NAMALWA (cell line): Measurements from ENCODE around the gene CHD3.

Experiments used
- DNase-seq: peaks from one replicate; pipeline ENCODE4 v3.0.0-alpha.2; 2015; ENCODE audit warnings: low spot score

Gene CHD3

DNA sequence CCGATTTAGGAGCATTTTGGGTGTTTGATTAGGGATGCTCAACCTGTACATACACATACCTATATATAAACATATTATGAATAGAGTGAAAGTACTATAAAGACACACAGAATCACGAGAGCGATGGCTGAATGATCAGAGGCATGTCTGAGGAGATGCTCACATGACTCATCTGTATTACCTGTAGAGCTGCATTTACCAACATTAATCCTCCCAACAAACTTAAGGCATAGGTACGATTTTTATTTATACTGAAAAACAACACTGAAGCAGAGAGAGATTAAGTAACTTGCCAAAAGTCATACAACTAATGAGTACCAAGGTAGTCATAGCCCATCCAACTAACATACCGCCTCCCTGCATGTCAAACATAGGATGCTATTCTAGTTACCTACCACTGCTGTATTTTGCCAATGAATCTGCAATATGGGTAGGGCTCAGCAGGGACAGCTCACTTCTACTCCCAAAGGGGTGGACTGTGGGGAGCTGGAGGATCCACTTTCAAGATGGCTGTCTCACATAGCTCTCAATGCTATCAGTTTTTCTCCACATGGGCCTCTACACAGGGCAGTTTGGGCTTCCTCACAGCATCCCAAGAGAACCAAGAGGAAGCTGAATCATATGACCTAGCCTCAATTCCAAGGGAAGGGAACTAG is 23.5 kb upstream of the CHD3 start:
- no peak for DNase-seq

DNA sequence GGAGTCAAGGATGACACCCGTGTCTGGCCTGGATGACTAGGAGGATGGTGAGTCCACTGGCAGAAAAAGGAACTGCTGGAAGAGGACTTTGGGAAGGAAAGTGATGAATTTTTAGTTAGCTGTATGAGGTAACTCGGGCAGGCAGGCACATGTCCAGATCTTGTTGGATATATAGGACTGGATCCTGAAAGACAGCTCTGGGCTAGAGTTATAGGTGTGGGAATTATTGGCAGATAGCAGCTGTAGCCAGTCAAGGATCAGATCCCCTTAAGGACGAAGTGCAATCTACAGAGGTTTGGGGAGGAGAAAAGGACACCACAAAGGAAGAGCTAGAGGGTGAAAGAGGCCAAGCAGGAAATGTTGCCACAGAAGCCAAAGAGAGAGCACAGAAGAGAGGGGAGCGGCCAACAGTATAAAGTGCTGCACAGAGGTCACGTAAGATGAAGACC is 20.7 kb upstream of the CHD3 start:
- no peak for DNase-seq

DNA sequence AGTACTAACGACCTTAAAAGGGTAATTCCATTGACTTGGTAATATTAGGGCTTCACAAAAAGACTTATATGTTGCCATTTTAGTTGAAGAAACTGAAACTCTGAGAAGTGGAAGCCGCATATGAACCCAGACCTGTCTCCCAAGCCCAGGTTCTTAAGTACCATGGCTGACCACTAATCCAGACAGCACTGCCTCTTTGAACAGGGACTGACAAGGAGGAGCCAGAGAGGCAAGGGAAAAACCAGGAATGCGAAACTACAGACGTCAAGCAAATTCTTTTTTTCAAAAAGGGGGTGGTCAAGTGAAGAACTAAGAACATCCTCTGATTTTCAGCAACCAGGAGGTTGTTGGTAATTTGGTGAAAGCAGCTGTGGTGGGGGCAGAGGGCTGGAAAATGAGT is 15.5 kb upstream of the CHD3 start:
- no peak for DNase-seq

DNA sequence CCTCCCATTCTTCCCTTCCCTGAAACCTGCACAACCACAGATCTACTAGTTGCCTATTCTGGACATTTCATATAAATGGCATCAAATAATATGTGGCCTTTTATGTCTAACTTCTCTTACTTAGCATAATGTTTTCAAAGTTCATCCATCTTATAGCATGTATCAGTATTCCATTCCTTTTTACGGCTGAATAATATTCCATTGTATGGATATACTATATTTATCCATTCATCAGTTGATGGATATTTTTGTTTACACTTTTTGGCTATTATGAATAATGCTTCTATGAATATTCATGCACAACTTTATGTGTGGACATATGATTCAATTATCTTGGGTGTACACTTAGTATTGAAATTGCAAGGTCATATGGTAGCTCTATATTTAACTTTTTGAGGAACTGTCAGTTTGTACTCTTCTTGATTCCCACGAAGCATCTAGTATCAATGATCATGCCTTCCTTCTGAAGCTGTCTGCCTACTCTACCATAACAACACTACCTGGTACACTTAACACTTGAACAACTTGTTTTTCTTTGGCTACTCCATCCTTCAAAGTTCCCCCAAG is 12.7 kb upstream of the CHD3 start:
- no peak for DNase-seq

DNA sequence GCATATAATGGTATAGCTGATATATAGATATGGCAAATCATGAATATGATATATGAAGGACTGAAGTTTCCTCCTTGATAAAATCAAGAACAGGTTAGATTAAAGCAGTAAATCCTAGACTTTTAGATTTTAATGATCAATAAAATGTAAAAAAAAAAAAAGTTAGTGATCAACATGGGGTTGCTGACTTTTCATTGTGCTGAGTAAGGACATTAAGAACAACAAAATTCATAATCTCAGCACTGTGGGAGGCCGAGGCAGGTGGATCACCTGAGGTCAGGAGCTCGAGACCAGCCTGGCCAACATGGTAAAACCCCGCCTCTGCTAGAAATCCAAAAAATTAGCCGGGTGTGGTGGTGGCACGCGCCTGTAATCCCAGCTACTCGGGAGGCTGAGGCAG is 10.4 kb upstream of the CHD3 start:
- DNase-seq, result no peak

DNA sequence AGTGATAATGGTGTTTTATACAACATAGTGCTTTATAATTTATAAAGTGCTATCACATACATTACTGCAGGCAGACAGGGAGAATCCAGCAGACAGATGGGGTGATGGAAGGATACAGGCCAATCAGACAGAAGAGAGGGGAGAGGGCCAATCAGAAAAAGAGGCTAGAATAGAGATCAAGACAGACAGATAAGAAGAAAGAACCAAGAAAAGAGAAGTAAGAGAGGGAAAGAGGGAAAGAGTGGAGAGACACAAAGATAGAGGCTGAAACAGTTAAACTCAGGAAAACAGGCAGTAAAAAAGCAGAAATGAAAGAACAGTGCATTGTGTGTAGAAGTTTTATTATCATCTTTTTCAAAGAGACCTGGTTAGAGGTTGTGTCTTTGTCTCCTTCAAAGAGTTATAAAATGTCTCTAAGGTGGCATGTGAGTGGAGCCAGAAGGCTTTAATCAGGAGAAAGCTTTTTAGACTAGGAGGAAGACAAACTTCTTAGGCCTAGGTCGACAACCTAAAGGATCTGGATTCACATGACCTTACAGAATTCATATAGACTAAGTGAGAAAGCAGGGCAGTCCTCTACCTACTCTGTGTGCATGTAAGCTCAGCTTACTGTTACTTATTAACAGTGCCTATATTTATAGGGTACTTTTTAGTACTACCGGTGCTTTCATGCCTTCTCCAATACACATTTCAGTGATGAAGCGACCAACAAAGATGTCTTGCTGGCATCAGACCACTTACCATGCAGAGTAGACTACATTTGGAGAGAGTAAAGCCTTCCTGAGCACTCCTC is 8.3 kb upstream of the CHD3 start:
- no peak for DNase-seq

- no peak for DNase-seq
These were observed 7.1 kb upstream of the CHD3 start for GRCh38 chr17:7881276-7882054.

DNA sequence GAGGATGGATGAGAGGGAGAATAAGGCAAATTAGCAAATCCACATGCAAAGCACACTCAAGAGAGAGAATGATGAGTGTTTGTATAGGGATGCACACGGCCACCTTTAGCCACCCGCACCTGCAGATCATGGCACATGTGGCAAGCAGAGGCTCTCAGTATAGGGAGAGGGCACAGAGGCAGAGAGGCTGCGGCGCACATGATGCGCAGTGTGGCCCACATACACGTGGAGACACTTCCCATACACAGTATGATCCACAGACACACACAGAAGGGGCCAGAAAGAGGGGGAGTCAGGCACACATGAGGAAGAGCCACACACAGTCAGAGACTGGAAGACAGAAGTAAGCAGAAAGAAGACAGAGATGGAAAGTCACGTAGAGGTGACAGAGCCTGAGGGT is 6.5 kb upstream of the CHD3 start:
- no peak for DNase-seq

DNA sequence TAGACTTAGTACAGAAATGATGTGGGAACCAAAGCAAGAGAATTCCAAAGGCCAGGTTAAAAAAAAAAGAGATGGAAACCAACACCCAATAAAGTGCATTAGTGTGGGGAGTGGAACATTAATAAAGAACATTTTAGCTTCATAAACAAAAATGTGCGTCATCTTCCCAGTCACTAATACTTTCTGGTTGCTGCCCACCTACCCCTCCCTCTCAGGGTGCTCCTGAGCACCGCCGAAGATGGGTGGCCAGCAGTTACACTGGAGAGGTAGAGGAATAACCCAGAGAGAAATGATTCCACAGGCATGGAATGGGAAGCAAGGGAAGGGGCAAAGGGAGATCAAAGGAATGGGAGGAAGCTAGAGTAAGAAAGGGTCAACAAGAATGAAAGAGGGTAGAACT is 6.0 kb upstream of the CHD3 start:
- no peak for DNase-seq

GRCh38 chr17:7883781-7884386 is 4.7 kb upstream of the CHD3 start:
- peak; percentile 24 for DNase-seq

DNA sequence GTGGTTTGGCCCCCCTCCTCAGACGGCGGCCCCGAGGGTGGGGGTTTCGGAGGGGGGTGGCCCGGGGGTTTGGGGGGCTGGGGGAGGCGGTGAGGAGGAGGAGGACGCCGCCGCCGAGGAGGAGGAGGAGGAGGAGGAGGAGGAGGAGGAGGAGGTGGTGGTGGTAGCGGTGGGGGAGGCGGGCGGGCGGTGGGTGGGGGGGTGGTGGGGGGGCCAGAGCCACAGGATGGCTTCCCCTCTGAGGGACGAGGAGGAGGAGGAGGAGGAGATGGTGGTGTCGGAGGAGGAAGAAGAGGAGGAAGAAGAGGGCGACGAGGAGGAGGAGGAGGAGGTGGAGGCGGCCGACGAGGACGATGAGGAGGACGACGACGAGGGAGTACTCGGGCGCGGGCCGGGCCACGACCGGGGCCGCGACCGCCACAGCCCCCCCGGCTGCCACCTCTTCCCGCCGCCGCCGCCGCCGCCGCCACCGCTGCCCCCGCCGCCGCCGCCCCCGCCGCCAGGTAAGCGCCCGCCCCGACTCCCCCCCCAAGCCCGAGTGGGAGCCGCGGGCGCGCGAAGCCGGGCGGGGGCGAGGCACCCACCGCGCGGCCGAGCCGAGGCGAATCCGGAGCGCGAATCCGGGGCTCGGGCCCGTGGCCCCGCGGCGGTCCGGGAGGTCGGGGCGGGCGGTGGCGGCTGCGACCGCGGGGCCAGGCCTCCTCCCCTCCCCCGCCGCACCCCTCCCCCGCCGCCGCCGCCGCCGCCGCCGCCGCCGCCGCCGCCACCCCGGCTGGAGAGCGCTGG is 3.8 kb upstream of the CHD3 start:
- peak; percentile 11 for DNase-seq

DNA sequence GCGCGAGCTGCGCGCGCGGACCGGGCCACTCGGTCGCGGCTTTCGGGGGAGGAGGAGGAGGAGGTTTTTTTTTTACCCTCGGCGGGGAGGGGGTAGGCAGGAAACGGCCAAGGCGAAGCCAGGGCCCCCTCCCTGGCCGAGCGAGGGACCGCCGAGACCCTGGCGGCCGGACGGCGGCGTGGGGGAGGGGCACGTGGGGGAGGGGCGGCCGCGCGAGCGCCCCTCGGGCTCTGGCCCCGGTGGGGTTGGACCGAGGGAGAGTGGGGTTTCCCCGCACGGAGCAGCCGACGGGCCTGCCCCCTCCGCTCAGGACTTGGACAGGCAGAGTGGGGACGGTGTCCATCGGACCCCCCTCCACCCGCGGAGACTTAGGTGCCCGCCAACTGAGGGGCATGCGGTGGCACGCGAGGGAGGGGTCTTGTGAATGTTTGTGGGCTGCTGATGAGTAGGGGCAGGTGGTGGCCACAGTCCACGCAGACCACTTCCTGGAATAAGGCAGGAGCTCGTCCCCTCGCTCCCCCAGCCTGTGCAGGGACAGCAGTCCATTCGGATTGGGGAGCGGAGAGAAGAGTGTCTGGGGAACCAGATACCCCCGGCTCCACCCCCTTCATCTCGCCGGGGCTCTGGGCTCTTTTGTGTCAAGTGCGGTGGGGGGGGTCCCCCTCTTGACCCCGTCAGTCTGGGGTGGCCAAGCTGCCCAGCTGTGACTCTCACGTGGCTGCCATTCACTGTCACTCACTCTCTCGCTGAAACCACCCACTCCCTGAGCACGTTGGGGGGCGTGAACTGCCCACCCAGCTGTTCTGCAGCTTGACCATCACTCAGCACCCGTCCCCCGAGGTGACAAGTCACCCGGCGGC is 3.0 kb upstream of the CHD3 start:
- peak; percentile 38 for DNase-seq

- DNase-seq, result peak; percentile 52
These were observed 2.2 kb upstream of the CHD3 start for GRCh38 chr17:7886227-7887037.

- DNase-seq, result no peak
These were observed 1.5 kb upstream of the CHD3 start for GRCh38 chr17:7887038-7887481.

- DNase-seq, result peak; percentile 87
These were observed 956 bp upstream of the CHD3 start for GRCh38 chr17:7887482-7888183.

- no peak for DNase-seq
These were observed 772 bp downstream of the CHD3 start for GRCh38 chr17:7889166-7889955.

DNA sequence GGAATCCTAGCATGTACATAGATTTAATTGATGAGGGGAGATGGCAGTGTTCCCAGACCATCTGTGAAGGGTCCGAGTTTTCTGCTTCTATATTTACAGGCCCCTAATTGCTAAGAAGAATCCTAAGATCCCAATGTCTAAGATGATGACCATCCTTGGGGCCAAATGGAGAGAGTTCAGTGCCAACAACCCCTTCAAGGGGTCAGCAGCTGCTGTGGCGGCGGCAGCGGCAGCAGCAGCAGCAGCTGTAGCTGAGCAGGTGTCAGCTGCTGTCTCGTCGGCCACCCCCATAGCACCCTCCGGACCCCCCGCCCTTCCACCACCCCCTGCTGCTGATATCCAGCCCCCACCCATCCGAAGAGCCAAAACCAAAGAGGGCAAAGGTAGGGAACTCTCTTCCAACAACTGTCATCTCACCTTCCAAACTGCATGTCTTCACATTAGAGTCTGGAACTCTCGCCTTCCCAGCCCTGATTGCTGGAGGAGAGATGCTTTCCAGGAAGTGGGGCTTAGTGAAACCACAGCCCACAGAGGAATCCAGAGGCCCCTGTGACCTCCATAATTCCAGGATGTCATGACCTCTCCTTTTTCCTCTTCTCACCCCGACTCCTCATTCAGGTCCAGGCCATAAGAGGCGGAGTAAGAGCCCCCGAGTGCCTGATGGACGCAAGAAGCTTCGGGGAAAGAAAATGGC is 4.7 kb downstream of the CHD3 start:
- no peak for DNase-seq
